Transverse colon (tissue), 3 donors: ENCODE measurements around the gene CRMP1.
A peak's percentile ranks its signal among the peaks of the same experiment; 100 is the strongest.

ENCODE experiments used
- EP300 ChIP-seq: sonication (generic); formaldehyde crosslinking; IDR thresholded peaks from one replicate; pipeline ENCODE4 v1.6.1; 2017; ENCODE audit warnings: antibody characterized with exemption, low read depth
- POLR2A ChIP-seq: fragments of 450-650 bp; IDR thresholded peaks from one replicate; pipeline ENCODE4 v1.6.1; 2016; ENCODE audit warnings: antibody characterized with exemption, mild to moderate bottlenecking, moderate library complexity
- TF ChIP-seq, protein P1 (sequence below), 5 experiments: fragments of 200-600 bp in 3 of 5; fragments of 450-650 bp in 2 of 5; sonication (generic) in 3 of 5; IDR thresholded peaks; 1 replicate in 2 of 5; 2 replicates in 3 of 5; pipeline ENCODE4 v1.5.1; 2016 to 2017; ENCODE audit warnings: antibody characterized with exemption in 5 of 5, inconsistent platforms in 3 of 5, mild to moderate bottlenecking in 2 of 5, moderate library complexity in 1 of 5

DNA sequence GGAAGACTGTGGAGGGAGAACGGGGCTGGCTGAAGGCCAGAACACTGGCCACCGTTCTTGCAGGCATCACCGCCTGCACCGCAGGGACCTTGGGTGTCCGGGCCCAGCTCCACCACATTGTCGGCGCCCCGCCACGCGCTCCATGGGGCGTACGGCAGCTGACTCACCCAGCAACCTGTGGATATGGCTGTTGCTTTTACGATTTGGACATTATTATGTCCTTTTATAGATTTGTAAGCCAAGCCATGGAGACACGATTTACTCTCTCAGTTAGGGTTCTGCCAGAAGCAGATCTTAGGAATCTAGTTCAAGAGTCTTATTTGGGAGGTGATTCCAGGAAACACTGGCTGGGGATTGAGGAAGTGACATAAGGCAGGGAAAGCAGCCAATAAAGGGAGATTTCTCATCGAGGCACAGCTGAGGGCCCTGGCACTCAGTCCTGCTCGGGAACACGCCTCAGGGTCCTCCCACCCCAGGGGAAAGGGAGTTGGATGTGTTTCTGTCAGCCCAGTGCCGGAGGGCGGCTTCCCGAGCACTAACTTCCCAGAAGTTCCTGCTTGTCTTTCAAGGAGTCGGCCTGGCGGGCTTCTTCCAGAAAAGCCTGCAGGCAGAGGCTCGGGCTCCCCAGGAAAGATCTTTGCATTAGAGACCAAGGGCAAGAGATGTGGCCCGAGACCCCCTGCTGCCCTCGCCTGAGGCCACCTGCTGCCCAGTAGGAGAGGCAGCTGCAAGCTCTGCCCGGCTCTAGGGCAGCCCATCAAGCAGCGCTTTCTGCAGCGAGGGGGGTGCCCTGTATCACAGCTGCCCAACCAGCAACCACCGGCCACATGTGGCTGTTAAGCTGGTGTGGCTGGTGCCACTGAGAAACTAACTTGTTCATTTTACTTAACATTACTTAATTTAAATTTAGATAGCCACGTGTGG, 52.9 kb downstream of the CRMP1 start:
- TF ChIP-seq POLR2A (no peak), EP300 (peak; percentile 21)
- TF ChIP-seq, protein P1, sequence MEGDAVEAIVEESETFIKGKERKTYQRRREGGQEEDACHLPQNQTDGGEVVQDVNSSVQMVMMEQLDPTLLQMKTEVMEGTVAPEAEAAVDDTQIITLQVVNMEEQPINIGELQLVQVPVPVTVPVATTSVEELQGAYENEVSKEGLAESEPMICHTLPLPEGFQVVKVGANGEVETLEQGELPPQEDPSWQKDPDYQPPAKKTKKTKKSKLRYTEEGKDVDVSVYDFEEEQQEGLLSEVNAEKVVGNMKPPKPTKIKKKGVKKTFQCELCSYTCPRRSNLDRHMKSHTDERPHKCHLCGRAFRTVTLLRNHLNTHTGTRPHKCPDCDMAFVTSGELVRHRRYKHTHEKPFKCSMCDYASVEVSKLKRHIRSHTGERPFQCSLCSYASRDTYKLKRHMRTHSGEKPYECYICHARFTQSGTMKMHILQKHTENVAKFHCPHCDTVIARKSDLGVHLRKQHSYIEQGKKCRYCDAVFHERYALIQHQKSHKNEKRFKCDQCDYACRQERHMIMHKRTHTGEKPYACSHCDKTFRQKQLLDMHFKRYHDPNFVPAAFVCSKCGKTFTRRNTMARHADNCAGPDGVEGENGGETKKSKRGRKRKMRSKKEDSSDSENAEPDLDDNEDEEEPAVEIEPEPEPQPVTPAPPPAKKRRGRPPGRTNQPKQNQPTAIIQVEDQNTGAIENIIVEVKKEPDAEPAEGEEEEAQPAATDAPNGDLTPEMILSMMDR (IDR thresholded peaks at IDR 0.05): no peak
